GM21576 (cell line): ENCODE measurements around the gene EED.
"Not testable (repeated sequence)": the region's sequence is repeated elsewhere in the genome, so short reads cannot be mapped to it uniquely, and the experiment has no call there.

ENCODE experiments used
- ATAC-seq: cut with Tn5 transposase; IDR thresholded peaks from one replicate; pipeline ENCODE4 v1.9.1; 2021; ENCODE audit warnings: mild to moderate bottlenecking, moderate library complexity; ENCODE audit not compliant: unreplicated experiment

Gene EED

GRCh38 chr11:86289508-86290280 is 45.1 kb downstream of the EED start:
- ATAC-seq: not testable (repeated sequence)

- no peak for ATAC-seq
Observed at GRCh38 chr11:86291466-86292262, 47.1 kb downstream of the EED start.

- ATAC-seq: peak; percentile 38
Observed at GRCh38 chr11:86292912-86293616, 48.5 kb downstream of the EED start.

- no peak for ATAC-seq
Observed at GRCh38 chr11:86294026-86294425, 49.5 kb downstream of the EED start.

- peak; percentile 1 for ATAC-seq
Observed at GRCh38 chr11:86301742-86302091, 57.2 kb downstream of the EED start.

GRCh38 chr11:86302092-86302793 is 57.7 kb downstream of the EED start, which contains the start of gene HIKESHI:
Gene HIKESHI, plus strand, starts transcription at chr11:86302240. Its CDS starts 209 bp downstream, at chr11:86302449.
- ATAC-seq: peak; percentile 99

- ATAC-seq: no peak
Observed at GRCh38 chr11:86303257-86303656, 58.7 kb downstream of the EED start.

GRCh38 chr11:86308710-86309109 is 64.2 kb downstream of the EED start:
- not testable (repeated sequence) for ATAC-seq

- no peak for ATAC-seq
Observed at GRCh38 chr11:86313793-86314192, 69.2 kb downstream of the EED start.

GRCh38 chr11:86314636-86315035 is 70.1 kb downstream of the EED start:
- ATAC-seq: no peak
